IMR-90 (cell line): ENCODE measurements around the gene GOLGA6A.

Source experiments
- CEBPB ChIP-seq: IDR thresholded peaks from 2 replicates; pipeline ENCODE4 v1.6.1; 2012; ENCODE audit warnings: low read depth, low read length, improper control_type of control experiment
- CTCF ChIP-seq: conservative IDR thresholded peaks from 2 replicates; pipeline ENCODE4 v1.5.1; 2012; ENCODE audit warnings: mild to moderate bottlenecking, low read depth, low read length, improper control_type of control experiment

GRCh38 chr15:74042603-74043424 is 39.5 kb downstream of the GOLGA6A start:
- no peak for TF ChIP-seq CTCF
- TF ChIP-seq CEBPB, result no peak
